ENCODE measurements around the gene ATP9A. TPM values are rescaled to one million over a fixed set of nuclear protein-coding genes. Genes with fewer than 3 reads are reported as not detected.

The ATP9A gene
- total RNA-seq, 1 experiment from 2014 or later = 12.1 TPM

DNA sequence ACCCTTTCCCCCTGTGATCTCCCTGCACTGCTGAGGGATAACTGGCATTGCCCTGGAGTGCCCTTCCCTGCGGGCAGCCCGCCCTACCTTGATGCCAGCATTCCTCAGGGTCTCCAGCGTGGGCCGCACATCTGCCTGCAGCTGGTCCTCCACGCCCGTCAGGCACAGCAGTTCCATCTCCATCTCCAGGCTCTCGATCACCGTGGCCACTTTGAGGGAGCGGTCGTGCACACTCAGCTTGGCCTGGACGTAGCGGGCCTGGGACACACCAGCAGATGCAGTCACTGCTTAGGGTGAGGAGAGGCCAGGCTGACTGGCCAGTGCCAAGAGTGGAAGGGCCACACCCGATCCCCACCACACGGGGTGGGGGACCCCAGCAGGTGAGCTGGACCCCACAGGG, 143.1 kb downstream of the ATP9A start:
- Mint-ChIP-seq H3K9me3 (no peaks in the 10 kb centered on the region), H3K36me3 (ENCODE audit: insufficient read depth in 1 of 3, low read depth in 3 of 3) (no peaks in the 10 kb centered on the region; a peak in 1 of 7 replicates), H3K4me3 (no peak overlapping the region), H3K27me3 (ENCODE audit: low read depth) (no peaks in the 10 kb centered on the region), H3K4me1 (peaks cover 6 to 10% of the 10 kb centered on the region in 2 experiments; a peak in 3 of 4 replicates), H3K27ac (no peak overlapping the region)
- H4K20me1 ChIP-seq (ENCODE audit: control insufficient read depth, insufficient read depth, insufficient read length) = no peaks in the 10 kb centered on the region
- no peak overlapping the region for H2BK5ac ChIP-seq (ENCODE audit: insufficient read length, low read length)
- no peak overlapping the region for H4K5ac ChIP-seq (ENCODE audit: insufficient read length, low read depth, low read length)
- no peaks in the 10 kb centered on the region for H3K79me2 ChIP-seq (ENCODE audit: insufficient read depth, low read length)
- TF ChIP-seq, protein P1, sequence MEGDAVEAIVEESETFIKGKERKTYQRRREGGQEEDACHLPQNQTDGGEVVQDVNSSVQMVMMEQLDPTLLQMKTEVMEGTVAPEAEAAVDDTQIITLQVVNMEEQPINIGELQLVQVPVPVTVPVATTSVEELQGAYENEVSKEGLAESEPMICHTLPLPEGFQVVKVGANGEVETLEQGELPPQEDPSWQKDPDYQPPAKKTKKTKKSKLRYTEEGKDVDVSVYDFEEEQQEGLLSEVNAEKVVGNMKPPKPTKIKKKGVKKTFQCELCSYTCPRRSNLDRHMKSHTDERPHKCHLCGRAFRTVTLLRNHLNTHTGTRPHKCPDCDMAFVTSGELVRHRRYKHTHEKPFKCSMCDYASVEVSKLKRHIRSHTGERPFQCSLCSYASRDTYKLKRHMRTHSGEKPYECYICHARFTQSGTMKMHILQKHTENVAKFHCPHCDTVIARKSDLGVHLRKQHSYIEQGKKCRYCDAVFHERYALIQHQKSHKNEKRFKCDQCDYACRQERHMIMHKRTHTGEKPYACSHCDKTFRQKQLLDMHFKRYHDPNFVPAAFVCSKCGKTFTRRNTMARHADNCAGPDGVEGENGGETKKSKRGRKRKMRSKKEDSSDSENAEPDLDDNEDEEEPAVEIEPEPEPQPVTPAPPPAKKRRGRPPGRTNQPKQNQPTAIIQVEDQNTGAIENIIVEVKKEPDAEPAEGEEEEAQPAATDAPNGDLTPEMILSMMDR (conservative IDR thresholded peaks at IDR 0.05) = no peak
- no peak overlapping the region for H3K4me2 ChIP-seq (ENCODE audit: insufficient read depth, insufficient read length, low read length)
- no peaks in the 10 kb centered on the region for H3K79me1 ChIP-seq (ENCODE audit: insufficient read depth, low read depth, low read length, poor library complexity, severe bottlenecking)
- H2BK20ac ChIP-seq (ENCODE audit: low read depth, low read length, poor library complexity, severe bottlenecking) = no peak overlapping the region
- no peak overlapping the region for H3K9ac ChIP-seq (ENCODE audit: extremely low read depth, insufficient read length, low read length)
- H3K4ac ChIP-seq (ENCODE audit: low read depth, low read length) = no peak overlapping the region
- no peak overlapping the region for H2AFZ ChIP-seq (ENCODE audit: low read length)
- no peak overlapping the region for H4K8ac ChIP-seq (replicated peaks; ENCODE audit: insufficient read length, low read depth, low read length)
- H2BK15ac ChIP-seq (ENCODE audit: low read depth, low read length) = no peak overlapping the region
- WGBS (ENCODE audit: extremely low coverage, insufficient read length, low lambda C conversion rate) = no CpG with 5 or more reads among the region's 14 CpGs
- no peaks in the 10 kb centered on the region for H3K9me3 ChIP-seq (ENCODE audit: control insufficient read depth, low read depth, low read length)
- H3T11ph ChIP-seq (ENCODE audit: low read length) = no peak overlapping the region
- no peak overlapping the region for H3K56ac ChIP-seq (ENCODE audit: insufficient read length, low read depth, low read length)
- H3K27ac ChIP-seq (ENCODE audit: insufficient read length, low read depth, low read length) = no peak overlapping the region
- H2AK5ac ChIP-seq (ENCODE audit: insufficient read length, low read length) = no peak overlapping the region
- no peak overlapping the region for H3K23ac ChIP-seq (ENCODE audit: insufficient read length, low read depth, low read length)
- no peaks in the 10 kb centered on the region for H3K27me3 ChIP-seq (ENCODE audit: insufficient read depth, low read length)
- H3K23me2 ChIP-seq (ENCODE audit: insufficient read length, low read depth, low read length, poor library complexity, severe bottlenecking) = no peaks in the 10 kb centered on the region
- H3K18ac ChIP-seq (ENCODE audit: insufficient read length, low read depth, low read length) = no peak overlapping the region
- no peak for DNase-seq
- no peak overlapping the region for H2BK12ac ChIP-seq (ENCODE audit: insufficient read length, low read depth, low read length)
- no peaks in the 10 kb centered on the region for H3K4me1 ChIP-seq (ENCODE audit: insufficient read depth, low read length)
- H3K14ac ChIP-seq (ENCODE audit: insufficient read depth, low read length) = no peak overlapping the region
- no peak overlapping the region for H4K91ac ChIP-seq (ENCODE audit: insufficient read length, low read depth, low read length)
- no peak overlapping the region for H2BK120ac ChIP-seq (ENCODE audit: low read depth, low read length, poor library complexity, severe bottlenecking)

All from H9 (cell line).